H1 (cell line): Measurements from ENCODE around the gene IST1. TPM values are rescaled to one million over a fixed set of nuclear protein-coding genes. Genes with fewer than 3 reads are reported as not detected.

Experiments
- CTCF ChIA-PET: fragments of 300-600 bp; sonication (Branson Sonifier 250); formaldehyde crosslinking; loops from one replicate; lab custom pipeline; 2021; ENCODE audit not compliant: partially characterized antibody; lab: Charles Lee
- POLR2A ChIA-PET: fragments of 300-600 bp; sonication (Branson Sonifier 250); formaldehyde crosslinking; loops from one replicate; lab custom pipeline; 2021; ENCODE audit warnings: inconsistent platforms; ENCODE audit not compliant: partially characterized antibody; lab: Charles Lee
- DNase-seq, 2 experiments: peaks; one replicate each; pipeline versions ENCODE4 v3.0.0 to v3.0.0-alpha.2; 2010 to 2022; ENCODE audit warnings: low spot score in 2 of 2, low read depth in 1 of 2, mixed read lengths in 1 of 2
- FAIRE-seq: peaks from 2 replicates; lab custom pipeline; 2011; peaks lifted over from hg19 to GRCh38; lab: Jason Lieb, UNC
- H2AFZ ChIP-seq: 2 replicates; pipeline ENCODE4 v1.8.1; 2012; ENCODE audit warnings: low read length, inconsistent platforms
- H2AK5ac ChIP-seq: 2 replicates; pipeline ENCODE4 v1.6.1; 2013; ENCODE audit warnings: low read depth, low read length
- H2BK120ac ChIP-seq: replicated peaks from 2 replicates; pipeline ENCODE3; 2013; ENCODE audit warnings: low read depth, low read length, inconsistent platforms
- H2BK12ac ChIP-seq: 2 replicates; pipeline ENCODE4 v1.6.1; 2013; ENCODE audit warnings: low read depth, low read length
- H2BK15ac ChIP-seq: 2 replicates; pipeline ENCODE4 v1.6.1; 2013; ENCODE audit warnings: low read length
- H2BK20ac ChIP-seq: 2 replicates; pipeline ENCODE4 v1.6.1; 2013; ENCODE audit warnings: low read length
- H2BK5ac ChIP-seq: 2 replicates; pipeline ENCODE4 v1.6.1; 2013; ENCODE audit warnings: low read depth, low read length
- H3K14ac ChIP-seq: 2 replicates; pipeline ENCODE4 v1.6.1; 2013; ENCODE audit warnings: inconsistent platforms; ENCODE audit not compliant: insufficient read length
- H3K18ac ChIP-seq: 2 replicates; pipeline ENCODE4 v1.6.1; 2013; ENCODE audit warnings: low read length; ENCODE audit errors: extremely low read depth
- H3K23ac ChIP-seq: 2 replicates; pipeline ENCODE4 v1.6.1; 2013; ENCODE audit warnings: inconsistent platforms; ENCODE audit not compliant: insufficient read length
- H3K23me2 ChIP-seq: 2 replicates; pipeline ENCODE4 v1.6.1; 2013; ENCODE audit warnings: low read depth, low read length
- H3K27ac ChIP-seq: 2 replicates; pipeline ENCODE4 v1.6.1; 2011; ENCODE audit warnings: low read depth, low read length, inconsistent platforms
- H3K27me3 ChIP-seq, 4 experiments: replicated peaks in 1 of 4; 1 replicate in 1 of 4; 2 replicates in 3 of 4; pipeline versions ENCODE4 v1.6.1 to v1.8.1; 2011 to 2013; ENCODE audit warnings: low read length in 3 of 4, mild to moderate bottlenecking in 3 of 4, inconsistent platforms in 2 of 4, mixed read lengths in 2 of 4, moderate library complexity in 1 of 4; ENCODE audit not compliant: control insufficient read depth in 3 of 4, insufficient read depth in 3 of 4; ENCODE audit errors: extremely low read depth in 1 of 4
- H3K36me3 ChIP-seq, 4 experiments: 2 replicates each; pipeline versions ENCODE4 v1.6.1 to v1.8.1; 2011 to 2013; ENCODE audit warnings: mild to moderate bottlenecking in 4 of 4, low read length in 3 of 4, moderate library complexity in 2 of 4, control low read depth in 1 of 4, inconsistent platforms in 1 of 4; ENCODE audit not compliant: insufficient read depth in 4 of 4, control insufficient read depth in 2 of 4
- H3K4ac ChIP-seq: replicated peaks from 2 replicates; pipeline ENCODE3; 2013; ENCODE audit warnings: low read length, low read depth, mixed read lengths, inconsistent platforms; ENCODE audit not compliant: insufficient read length
- H3K4me1 ChIP-seq, 4 experiments: replicated peaks in 1 of 4; 1 replicate in 1 of 4; 2 replicates in 3 of 4; pipeline versions ENCODE4 v1.6.1 to v1.8.1; 2011 to 2013; ENCODE audit warnings: low read length in 3 of 4, inconsistent platforms in 2 of 4, mixed read lengths in 1 of 4; ENCODE audit not compliant: insufficient read depth in 4 of 4, control insufficient read depth in 3 of 4
- H3K4me2 ChIP-seq, 2 experiments: 2 replicates each; pipeline versions ENCODE4 v1.6.1 to v1.8.1; 2011 to 2013; ENCODE audit warnings: low read depth in 2 of 2, low read length in 2 of 2, control low read depth in 1 of 2, inconsistent platforms in 1 of 2, mild to moderate bottlenecking in 1 of 2; ENCODE audit not compliant: insufficient read depth in 1 of 2
- H3K4me3 ChIP-seq, 4 experiments: fragments of 200-600, 300-600 bp in 1 of 4; sonication (generic), shearing (Covaris generic), sonication (Bioruptor Twin) in 1 of 4; 2 replicates each; pipeline versions ENCODE4 v1.5.1 to v1.8.1; 2011 to 2016; ENCODE audit warnings: low read length in 4 of 4, low read depth in 3 of 4, control low read depth in 2 of 4, inconsistent platforms in 2 of 4, mild to moderate bottlenecking in 2 of 4, mixed read lengths in 1 of 4, moderate library complexity in 1 of 4; ENCODE audit not compliant: insufficient read depth in 2 of 4; ENCODE audit errors: extremely low read depth in 1 of 4
- H3K56ac ChIP-seq: replicated peaks from 2 replicates; pipeline ENCODE3; 2013; ENCODE audit warnings: low read depth, mild to moderate bottlenecking, mixed read lengths, low read length, inconsistent platforms; ENCODE audit not compliant: insufficient read length
- H3K79me1 ChIP-seq: 2 replicates; pipeline ENCODE4 v1.6.1; 2013; ENCODE audit warnings: low read depth, low read length, control low read depth
- H3K79me2 ChIP-seq, 2 experiments: 2 replicates each; pipeline versions ENCODE4 v1.6.1 to v1.8.1; 2012 to 2013; ENCODE audit warnings: low read length in 2 of 2, mild to moderate bottlenecking in 2 of 2, inconsistent platforms in 1 of 2; ENCODE audit not compliant: insufficient read depth in 2 of 2, control insufficient read depth in 1 of 2
- H3K9ac ChIP-seq, 4 experiments: replicated peaks in 1 of 4; 1 replicate in 1 of 4; 2 replicates in 3 of 4; pipeline versions ENCODE4 v1.6.1 to v1.8.1; 2011 to 2013; ENCODE audit warnings: low read depth in 3 of 4, low read length in 3 of 4, control low read depth in 2 of 4, mild to moderate bottlenecking in 2 of 4, moderate library complexity in 2 of 4, inconsistent platforms in 1 of 4; ENCODE audit errors: extremely low read depth in 1 of 4
- H3K9me3 ChIP-seq, 2 experiments: 2 replicates each; pipeline versions ENCODE4 v1.6.1 to v1.8.1; 2012 to 2013; ENCODE audit warnings: mild to moderate bottlenecking in 2 of 2, moderate library complexity in 2 of 2, control low read depth in 1 of 2, inconsistent platforms in 1 of 2, low read depth in 1 of 2, low read length in 1 of 2, mixed read lengths in 1 of 2; ENCODE audit not compliant: insufficient read depth in 2 of 2
- H4K20me1 ChIP-seq, 2 experiments: replicated peaks in 1 of 2; 2 replicates each; pipeline versions ENCODE3 to v1.8.1; 2011 to 2013; ENCODE audit warnings: inconsistent platforms in 2 of 2, low read length in 2 of 2, mild to moderate bottlenecking in 1 of 2; ENCODE audit not compliant: insufficient read depth in 2 of 2, control insufficient read depth in 1 of 2
- H4K5ac ChIP-seq: 2 replicates; pipeline ENCODE4 v1.6.1; 2013; ENCODE audit warnings: low read length, low read depth, mixed read lengths, inconsistent platforms; ENCODE audit not compliant: insufficient read length
- H4K8ac ChIP-seq: 2 replicates; pipeline ENCODE4 v1.8.0; 2013; ENCODE audit warnings: mild to moderate bottlenecking, moderate library complexity, low read length, inconsistent platforms; ENCODE audit not compliant: insufficient read depth; ENCODE audit errors: extremely low read depth
- H4K91ac ChIP-seq: replicated peaks from 2 replicates; pipeline ENCODE3; 2013; ENCODE audit warnings: low read length, mixed read lengths, inconsistent platforms; ENCODE audit not compliant: insufficient read length
- EGR1 ChIP-seq: IDR thresholded peaks from 2 replicates; pipeline ENCODE4 v1.6.1; 2011; ENCODE audit warnings: low read depth, low read length, borderline replicate concordance
- EP300 ChIP-seq, 2 experiments: IDR thresholded peaks; 1 replicate in 1 of 2; 2 replicates in 1 of 2; pipeline ENCODE4 v1.6.1; 2011 to 2012; ENCODE audit warnings: low read depth in 2 of 2, low read length in 2 of 2, mild to moderate bottlenecking in 2 of 2, borderline replicate concordance in 1 of 2, inconsistent platforms in 1 of 2, moderate library complexity in 1 of 2
- EZH2 ChIP-seq: fragments of 200-600 bp; sonication (generic); IDR thresholded peaks from 2 replicates; pipeline ENCODE4 v1.7.1; 2012; ENCODE audit warnings: low read depth, mild to moderate bottlenecking, moderate library complexity, low read length, inconsistent platforms; ENCODE audit not compliant: severe bottlenecking
- RAD21 ChIP-seq, 2 experiments: IDR thresholded peaks in 1 of 2; conservative IDR thresholded peaks in 1 of 2; 2 replicates each; pipeline ENCODE4 v1.6.1; 2011; ENCODE audit warnings: low read depth in 2 of 2, low read length in 2 of 2, improper control_type of control experiment in 1 of 2, inconsistent platforms in 1 of 2, mild to moderate bottlenecking in 1 of 2, moderate library complexity in 1 of 2
- SP4 ChIP-seq: IDR thresholded peaks from 2 replicates; pipeline ENCODE4 v1.6.1; 2012; ENCODE audit warnings: low read length, inconsistent platforms
- USF2 ChIP-seq: IDR thresholded peaks from 2 replicates; pipeline ENCODE4 v1.6.1; 2011; ENCODE audit warnings: low read length, improper control_type of control experiment
- WGBS, 2 experiments: shearing (Covaris generic) in 1 of 2; methylation state at CpG; one replicate each; pipeline versions ENCODE4 v1.1.6 to v1.1.7; 2013 to 2015; ENCODE audit warnings: low lambda C conversion rate in 2 of 2, mixed read lengths in 2 of 2, inconsistent platforms in 1 of 2, low coverage in 1 of 2, missing lambda C conversion rate in 1 of 2; ENCODE audit not compliant: insufficient replicate concordance in 2 of 2, insufficient coverage in 1 of 2, insufficient read length in 1 of 2; ENCODE audit errors: extremely low coverage in 1 of 2, missing lambda C conversion rate in 1 of 2; 5-methylcytosine and 5-hydroxymethylcytosine counted together
- polyA plus RNA-seq, 7 experiments: library from polyadenylated mRNA; depleted of rRNA in 3 of 7; stranded (reverse) in 5 of 7; unstranded in 2 of 7; fragments of >200 nt in 5 of 7; fragments of 200-250 nt in 2 of 7; gene quantifications; 1 replicate in 5 of 7; 2 replicates in 1 of 7; 4 replicates in 1 of 7; pipeline versions ENCODE4 v1.2.1 to v1.2.3, GENCODE V29; 2011 to 2013; ENCODE audit warnings: missing spikeins in 2 of 7, mixed read lengths in 2 of 7
- total RNA-seq: library from RNA; stranded (reverse); fragmentation: NEBNext Ultra II Directional; extraction: Animal tissue kit (Norgen Biotek cat#: 25700); gene quantifications from 2 replicates; pipeline ENCODE4 v1.2.1, GENCODE V29; 2021

IST1 gene
- total and polyA plus RNA-seq, 2 of the 8 experiments (the other 6 are each of a cell fraction or from before 2014, with no cell fraction given): 190 to 248 TPM

DNA sequence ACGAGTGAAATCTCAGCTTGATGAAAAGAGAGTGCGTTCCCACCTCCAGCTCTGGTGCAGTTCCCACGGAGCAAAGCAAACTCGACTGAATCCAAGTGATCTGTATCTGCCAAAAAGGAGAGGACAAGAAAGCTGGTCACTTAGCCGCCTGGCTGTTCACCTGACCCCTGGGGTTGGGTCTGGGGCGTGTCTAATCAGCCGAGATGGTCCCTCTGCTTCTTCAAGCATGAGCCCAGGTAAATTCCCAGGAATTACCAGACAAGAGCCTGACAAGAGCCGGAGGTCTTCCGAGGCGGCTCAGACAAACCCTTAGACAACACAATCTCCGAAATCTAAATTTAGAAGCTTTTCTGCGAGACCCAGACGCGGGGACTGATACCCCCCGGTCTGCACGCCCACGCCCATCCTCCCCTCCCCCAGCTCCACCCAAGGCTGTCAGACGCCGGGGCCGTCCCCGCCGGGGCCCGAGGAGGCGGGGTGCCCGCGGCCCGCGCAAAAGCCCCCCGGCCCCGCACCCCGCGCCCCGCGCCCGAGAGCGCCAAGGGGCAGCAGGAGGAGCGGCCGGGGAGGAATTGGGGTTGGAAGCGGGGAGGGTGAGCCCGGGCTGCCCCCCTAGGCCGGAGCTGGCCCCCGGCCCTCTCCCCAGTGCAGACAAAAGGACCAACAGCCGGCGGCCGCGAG, 12.0 kb upstream of the IST1 start:
- Histone ChIP-seq H3K79me1 (no peaks in the 10 kb centered on the region; the same call in 1 of the 2 replicates), H2BK20ac (no peak overlapping the region), H2BK12ac (no peak overlapping the region), H2BK15ac (no peak overlapping the region), H3K79me2 (no peaks in the 10 kb centered on the region), H3K4ac (no peak overlapping the region), H3K4me3 (peak overlapping the region; percentile 51 to 98 (median 79)), H4K8ac (peak overlapping the region; percentile 99; the same call in 1 of the 2 replicates), H3K4me2 (peak overlapping the region; percentile 88 to 92), H3K23me2 (peaks cover 9% of the 10 kb centered on the region; the same call in 1 of the 2 replicates), H3K23ac (no peak overlapping the region), H4K5ac (no peak overlapping the region), H3K14ac (no peak overlapping the region), H2BK120ac (no peak overlapping the region), H4K91ac (no peak overlapping the region), H3K27me3 (no peaks in the 10 kb centered on the region), H3K27ac (peak overlapping the region; percentile 90), H3K9me3 (no peaks in the 10 kb centered on the region), H3K4me1 (peaks cover 6 to 10% (median 7%) of the 10 kb centered on the region in 4 experiments; a peak in 6 of 7 replicates), H3K18ac (no peak overlapping the region), H2AFZ (no peak overlapping the region; the same call in 1 of the 2 replicates), H4K20me1 (no peaks in the 10 kb centered on the region), H3K36me3 (peaks cover 3 to 20% (median 15%) of the 10 kb centered on the region in 4 experiments; a peak in 7 of 8 replicates), H2AK5ac (no peak overlapping the region), H2BK5ac (no peak overlapping the region), H3K56ac (no peak overlapping the region), H3K9ac (peak overlapping the region; percentile 56 to 92 (median 87))
- ChIA-PET POLR2A (interaction anchor here (0.9 to 5.4 kb wide), 17 partner anchors 12 to 123 kb away, joined by 3 to 70 read pairs (median 3); partner anchors contain the start of genes AP1G1, ATXN1L and IST1), CTCF (interaction anchor here (0.6 to 4.6 kb wide), 34 partner anchors 10 to 236 kb away, joined by 3 to 57 read pairs (median 4); partner anchors contain the start of gene IST1)
- no peak for FAIRE-seq
- DNase-seq: peak in 1 of 2 experiments; percentile 86
- WGBS, 2 experiments: 4% methylated on average over 30 of the region's 46 CpGs; no CpG with 5 or more reads in 1 of the 2 experiments
- TF ChIP-seq USF2: no peak
- 0 out of 4 replicates have a peak, but pooled peaks of 1 of the 2 experiments have one; percentile 5 for TF ChIP-seq RAD21 (IDR thresholded peaks at IDR 0.05 in 1 of 2, conservative IDR thresholded peaks at IDR 0.05 in 1 of 2; ENCODE audit: low read depth in 2 of 2, low read length in 2 of 2)
- no peak for TF ChIP-seq EP300 (IDR thresholded peaks at IDR 0.05; ENCODE audit: borderline replicate concordance in 1 of 2, low read depth in 2 of 2, low read length in 2 of 2)
- TF ChIP-seq EZH2: no peak
- TF ChIP-seq SP4: no peak
- TF ChIP-seq EGR1: peak; percentile 91
